GM19395 (cell line): Measurements from ENCODE around the gene ASPHD2.
"Not testable (repeated sequence)": the region's sequence is repeated elsewhere in the genome, so short reads cannot be mapped to it uniquely, and the experiment has no call there.

ENCODE experiments used
- ATAC-seq: cut with Tn5 transposase; IDR thresholded peaks from one replicate; pipeline ENCODE4 v1.9.1; 2021; ENCODE audit warnings: mild to moderate bottlenecking, moderate library complexity; ENCODE audit not compliant: unreplicated experiment

The ASPHD2 gene

DNA sequence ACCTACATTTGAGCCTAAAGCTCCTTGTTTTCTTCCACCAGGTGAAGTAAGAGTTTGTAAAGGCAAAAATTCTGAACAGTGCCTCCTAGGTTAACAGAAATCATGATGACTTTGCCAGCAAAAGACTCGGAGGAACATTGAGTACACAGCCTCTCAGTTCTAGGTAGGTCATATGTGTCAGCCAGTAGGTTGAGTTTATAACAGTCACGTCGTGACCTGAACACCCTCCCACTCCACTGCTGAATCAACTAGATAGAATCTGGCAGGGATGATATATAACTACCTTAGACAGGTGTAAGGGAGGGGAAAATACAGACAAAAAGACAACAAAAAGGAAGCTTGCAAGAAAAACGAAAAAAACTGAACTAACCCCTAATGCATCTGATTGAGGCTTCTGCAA, 12.8 kb upstream of the ASPHD2 start:
- ATAC-seq = no peak

DNA sequence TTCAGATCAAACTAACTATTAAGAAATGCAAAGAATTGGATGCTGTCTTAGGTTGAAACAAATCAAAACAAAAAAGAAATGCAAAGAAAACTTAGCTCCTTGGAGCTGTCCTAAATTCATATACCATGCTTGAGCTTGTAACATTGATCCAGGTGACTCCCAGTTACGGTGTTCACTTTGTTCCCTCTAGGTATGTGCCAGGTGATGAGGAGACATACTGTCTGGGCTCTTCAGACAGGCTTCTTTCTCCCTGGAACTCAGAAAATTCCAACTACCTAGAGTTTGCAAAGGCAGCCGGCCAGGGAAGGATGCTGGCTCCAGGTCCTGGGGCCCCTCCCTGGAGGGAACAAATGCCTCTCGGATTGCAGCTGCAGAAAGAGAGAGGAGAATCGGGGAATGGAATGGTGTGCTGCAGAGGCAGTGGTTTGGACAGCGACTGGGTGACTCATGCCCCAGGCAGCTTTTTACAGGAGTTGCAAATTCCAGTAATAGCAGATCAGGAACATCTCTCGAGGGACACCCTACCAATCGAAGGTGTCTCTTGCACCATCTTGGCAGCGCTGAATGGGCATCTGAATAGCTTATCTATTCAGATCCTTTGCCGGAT, 12.3 kb upstream of the ASPHD2 start:
- no peak for ATAC-seq

DNA sequence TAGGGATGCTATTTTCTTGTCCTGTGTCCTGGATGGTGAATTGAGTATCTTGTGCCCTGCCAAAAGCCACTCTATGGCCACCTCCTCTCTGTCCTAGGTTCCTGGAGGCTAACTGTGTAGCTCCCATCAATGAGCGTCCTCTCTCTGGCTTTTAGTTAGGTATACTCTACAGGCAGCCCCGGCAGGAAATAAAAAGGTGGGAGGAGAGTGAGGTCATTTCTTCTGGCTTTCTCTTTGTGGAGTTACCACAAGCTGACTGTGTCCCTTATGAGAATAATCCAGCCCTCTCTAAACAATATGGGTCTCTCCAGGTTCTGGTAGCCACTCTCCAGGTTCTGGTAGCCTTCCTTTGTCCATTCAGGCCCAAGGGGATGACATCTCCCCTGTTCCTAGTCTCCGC, 11.7 kb upstream of the ASPHD2 start:
- ATAC-seq = no peak

DNA sequence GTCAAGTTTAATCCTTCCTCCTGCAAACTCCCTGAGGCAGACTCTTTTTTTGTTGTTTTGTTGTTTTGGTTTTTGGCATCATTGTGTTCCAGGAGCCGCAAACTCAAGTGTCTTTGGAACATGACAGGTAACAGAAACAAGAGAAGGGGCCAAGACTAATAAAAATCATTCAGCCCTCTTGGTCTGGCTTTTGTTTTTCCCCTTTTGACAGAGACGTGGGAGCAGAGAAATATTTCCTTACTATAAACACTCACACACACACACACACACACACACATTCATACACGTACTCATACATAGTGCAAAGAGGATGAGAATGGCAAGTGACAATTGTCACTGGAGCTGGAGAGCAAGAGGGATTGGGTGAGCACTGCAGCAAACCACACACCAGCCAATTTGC, 10.4 kb upstream of the ASPHD2 start:
- no peak for ATAC-seq

DNA sequence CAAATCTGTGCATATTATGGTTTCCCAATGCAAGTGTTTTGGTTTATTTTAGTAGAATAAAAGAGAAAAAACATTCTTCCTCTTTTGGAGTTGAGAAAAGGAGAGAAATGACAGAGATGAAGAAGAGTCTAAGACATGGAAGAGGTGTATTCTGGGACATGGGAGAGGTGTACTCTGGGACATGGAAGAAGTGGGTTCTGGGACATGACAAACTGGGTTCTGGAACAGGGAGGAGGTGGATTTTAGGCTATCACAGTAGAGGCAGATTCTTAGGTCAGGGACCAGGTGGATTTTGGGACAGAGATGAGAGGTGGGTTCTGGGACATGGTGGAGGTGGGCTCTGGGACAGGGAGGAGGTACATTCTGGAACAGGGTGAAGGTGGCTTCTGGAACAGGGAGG, 2.1 kb upstream of the ASPHD2 start:
- ATAC-seq = no peak

DNA sequence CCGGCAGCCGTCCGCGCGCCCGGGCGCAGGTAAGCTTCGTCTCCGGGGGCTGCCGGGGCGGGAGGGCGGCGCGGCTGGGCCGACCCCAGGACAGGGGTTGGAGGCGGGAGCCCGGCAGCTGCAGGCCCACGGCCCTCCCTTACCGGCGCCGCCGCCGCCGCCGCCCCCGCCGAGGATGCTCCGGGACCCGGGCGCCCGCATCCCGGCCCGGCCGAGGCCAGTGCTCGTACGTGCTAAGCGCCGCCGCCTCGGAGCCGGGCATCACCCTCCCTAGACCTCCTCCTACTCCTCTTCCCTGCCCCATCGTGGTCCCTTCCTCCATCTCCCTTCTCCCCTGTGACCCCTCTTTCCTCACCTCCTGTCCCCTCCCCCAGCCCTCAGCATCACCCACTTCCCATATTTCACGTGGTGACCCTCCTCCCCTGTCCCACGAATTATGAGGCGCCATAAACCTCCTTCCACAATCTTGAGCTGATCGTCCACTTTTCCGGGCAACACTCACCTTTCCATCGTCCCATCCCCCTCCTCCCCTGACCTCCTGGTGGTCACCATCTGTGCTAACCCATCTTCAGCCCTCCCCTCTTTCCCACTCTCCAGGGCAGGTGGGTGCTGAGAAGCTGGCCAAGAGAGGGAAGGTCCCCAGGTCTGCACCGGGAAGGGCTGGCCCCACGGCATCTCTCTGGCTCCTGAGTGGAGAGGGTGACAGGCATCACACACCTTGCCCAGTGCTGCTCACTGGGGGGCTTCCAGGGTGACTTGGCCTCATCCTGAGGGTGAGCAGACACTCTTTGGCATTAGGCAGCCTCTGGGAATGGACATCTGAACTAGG, 612 bp downstream of the ASPHD2 start:
- ATAC-seq = no peak

DNA sequence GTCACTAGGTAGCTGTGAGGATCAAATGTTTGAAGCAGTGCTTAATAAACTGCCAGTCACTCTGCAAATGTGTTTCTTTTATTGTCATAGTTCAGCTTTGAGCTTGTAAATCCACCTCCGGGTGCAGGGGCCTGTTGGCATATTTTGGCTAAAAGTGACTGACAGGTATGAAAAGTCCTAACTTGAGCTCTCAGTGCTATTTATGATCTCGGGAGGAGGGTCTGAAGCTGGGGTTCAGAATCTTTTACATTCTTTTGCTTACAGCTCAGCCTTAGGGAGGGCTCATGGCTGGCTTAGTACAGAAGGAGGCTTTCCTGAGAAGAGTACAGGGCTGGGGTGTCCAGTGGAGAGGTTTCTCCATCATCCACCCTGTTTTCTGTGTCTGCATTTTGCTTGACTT, 1.5 kb downstream of the ASPHD2 start:
- no peak for ATAC-seq

DNA sequence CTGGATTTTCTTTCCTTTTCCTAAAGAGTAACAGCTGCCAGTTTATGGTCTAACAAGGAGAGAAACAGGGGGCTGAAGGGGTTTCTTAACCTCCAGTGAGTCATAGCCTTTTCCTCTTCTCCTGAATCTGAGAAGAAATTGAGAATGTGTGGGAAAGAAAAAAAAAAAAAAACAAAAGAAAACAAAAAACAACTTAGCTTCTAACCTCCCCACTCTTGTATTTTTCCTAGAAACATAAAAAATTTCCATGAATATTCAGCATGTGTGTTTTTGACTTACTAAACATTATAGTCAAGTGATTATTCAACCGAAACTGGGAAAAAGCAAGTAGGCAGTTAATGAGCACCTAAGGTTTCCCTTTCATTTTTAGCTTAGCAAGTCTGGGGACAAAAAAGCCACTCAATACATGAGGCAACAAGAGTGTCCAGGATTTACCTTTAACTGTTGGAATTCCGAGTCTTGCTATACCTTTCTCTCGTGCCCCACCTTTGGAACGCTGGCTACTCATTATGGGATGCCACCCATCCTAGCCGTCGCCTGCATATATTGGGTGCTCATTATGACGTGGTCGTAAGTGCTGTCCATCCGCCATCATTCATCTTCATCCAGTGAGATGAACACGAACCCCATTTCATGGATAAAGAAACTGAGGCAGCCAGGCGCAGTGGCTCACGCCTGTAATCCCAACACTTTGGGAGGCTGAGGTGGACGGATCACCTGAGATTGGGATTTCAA, 2.4 kb downstream of the ASPHD2 start:
- ATAC-seq = no peak

DNA sequence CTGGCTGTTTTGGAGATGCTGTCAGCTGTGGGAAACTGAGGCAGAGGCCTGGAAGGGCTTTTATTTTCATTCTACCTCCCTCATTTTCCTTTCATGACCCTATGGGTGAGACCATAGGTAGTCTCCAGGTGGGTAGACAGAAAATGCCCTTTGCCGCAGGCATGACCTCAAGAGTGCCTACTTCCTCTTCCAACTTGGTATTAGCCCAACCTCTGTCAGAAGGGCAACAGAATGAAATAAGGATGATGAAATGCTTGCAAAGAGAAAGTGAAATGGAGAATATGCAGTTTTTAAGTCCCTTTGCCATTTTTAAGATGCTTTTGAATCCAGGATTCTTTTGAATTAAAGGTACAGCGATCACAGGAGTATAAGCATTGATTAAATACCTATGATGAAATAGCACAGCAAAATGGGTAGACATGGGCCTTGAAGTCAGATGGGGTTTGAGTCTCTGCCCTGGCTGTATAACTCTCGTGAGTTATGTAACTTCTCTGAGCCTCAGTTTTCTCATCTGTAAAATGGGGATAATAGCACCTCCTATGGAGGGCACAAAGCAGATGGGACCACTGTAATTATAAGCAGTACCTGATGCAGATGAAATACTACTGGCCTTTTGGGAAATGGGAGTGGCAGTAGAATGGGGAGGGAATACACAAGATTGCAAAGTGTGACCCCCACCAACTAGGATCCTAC, 3.7 kb downstream of the ASPHD2 start:
- ATAC-seq = no peak

DNA sequence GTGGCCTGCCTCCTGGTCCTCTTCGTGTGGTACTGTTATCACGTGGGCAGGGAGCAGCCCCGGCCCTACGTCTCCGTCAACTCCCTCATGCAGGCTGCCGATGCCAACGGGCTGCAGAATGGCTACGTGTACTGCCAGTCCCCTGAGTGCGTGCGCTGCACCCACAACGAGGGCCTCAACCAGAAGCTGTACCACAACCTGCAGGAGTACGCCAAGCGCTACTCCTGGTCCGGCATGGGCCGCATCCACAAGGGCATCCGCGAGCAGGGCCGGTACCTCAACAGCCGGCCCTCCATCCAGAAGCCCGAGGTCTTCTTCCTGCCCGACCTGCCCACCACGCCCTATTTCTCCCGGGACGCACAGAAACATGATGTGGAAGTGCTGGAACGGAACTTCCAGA, 4.7 kb downstream of the ASPHD2 start:
- no peak for ATAC-seq

DNA sequence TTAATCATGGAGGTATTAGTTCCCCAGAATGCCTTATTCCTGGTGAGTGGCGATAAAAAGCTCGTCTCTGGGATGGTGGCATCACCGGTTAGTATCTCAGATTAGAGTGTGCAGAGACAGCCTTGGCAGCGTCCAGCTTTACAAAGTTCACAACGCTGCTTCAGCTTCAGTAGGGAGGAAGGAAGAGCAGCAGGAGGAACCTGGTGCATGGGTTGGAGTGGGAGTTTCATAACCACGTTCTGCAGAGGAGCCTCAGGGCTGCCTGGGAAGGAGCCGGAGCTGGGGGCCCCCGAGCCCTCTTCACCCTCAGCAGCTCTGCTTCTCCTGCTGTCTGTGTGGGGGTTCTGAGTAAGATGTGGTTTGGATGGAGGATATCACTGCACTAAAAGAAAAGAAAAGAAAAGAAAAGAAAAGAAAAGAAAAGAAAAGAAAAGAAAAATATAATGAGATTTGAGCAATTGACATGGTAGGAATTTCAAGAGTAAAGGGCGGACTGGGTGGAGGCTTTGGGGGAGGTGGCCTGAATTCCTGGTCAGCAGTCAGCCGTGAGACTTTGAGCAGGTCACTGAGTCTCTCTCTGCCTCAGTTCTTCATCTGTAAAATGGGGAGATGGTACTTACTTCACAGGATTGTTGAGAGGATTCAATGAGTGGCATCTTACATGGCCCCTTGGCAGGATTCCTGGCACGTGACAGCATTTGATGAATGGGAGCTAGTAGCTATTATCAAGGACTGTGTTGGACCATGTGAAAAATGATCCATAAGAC, 6.5 kb downstream of the ASPHD2 start:
- ATAC-seq = no peak

DNA sequence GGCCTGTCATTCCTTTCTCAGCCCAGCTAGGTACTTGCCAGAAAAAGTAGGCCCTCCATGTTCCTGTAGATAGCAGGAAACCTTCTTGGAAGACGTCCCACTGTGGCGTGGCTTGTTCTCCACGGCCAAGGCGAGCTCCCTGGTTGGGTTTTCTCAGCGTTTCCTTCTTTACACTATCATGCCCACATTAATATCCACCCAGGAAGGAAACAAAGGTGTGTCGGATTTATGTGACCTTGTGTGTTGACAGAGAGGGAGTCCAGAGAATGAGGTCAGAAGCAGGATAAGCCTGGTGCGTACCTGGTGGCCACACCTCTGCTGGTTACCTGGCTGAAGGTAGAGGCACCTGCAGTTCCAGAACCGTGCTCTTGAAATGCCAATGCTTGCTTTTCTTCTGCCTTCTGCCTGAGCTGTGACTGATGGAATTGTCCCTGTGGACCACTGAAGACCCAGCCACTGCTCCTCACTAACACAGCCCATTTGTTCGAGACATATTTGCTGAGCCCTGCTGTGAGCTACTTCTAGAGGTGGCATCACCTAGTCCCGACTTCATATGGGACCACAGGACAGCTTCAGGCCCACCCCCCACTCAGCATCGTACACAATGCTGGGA, 7.9 kb downstream of the ASPHD2 start:
- no peak for ATAC-seq

DNA sequence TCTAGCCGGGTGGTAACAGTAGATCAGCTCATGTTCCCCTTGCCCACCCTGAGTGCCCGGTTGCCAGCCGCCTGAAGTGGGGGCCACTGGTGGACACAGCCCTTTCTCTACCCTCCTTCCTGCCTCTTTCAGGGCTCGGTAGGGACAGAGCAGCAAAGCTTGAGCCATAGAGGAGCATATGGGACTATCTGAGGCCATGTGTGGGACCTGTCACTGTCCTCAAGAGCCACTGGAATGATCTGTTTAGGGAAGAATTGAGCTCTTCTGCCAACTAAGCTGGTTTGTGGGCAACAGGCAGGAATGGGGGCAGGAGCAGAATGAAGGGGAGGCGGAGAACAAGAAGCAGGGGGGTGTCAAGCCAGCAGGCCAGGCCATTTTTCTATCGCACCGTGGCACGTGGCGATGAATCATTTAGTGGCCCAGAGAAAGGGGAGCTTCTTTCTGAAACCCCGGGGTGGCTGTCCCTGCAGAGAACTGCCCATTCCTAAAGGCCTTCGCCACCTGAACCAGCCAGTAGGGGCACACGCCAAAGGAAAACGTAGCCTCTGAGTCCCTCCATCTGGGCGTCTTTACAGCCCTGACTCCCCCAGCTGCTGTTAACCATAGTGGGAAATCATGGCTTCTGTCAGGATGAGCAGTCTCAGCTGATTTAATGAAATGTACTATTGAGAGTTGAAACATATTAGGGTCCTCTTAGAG, 8.8 kb downstream of the ASPHD2 start:
- no peak for ATAC-seq

DNA sequence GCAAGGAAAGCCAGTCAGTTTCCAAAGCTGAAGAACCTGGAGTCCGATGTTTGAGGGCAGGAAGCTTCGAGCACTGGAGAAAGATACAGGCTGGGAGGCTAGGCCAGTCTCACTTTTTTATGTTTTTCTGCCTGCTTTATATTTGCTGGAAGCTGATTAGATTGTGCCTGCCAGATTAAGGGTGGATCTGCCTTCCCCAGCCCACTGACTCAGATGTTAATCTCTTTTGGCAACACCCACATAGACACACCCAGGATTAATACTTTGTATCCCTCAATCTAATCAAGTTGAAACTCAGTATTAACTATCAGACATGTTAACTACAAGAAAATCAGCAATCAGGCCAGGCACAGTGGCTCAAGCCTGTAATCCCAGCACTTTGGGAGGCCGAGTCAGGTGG, 9.7 kb downstream of the ASPHD2 start:
- ATAC-seq = not testable (repeated sequence)

DNA sequence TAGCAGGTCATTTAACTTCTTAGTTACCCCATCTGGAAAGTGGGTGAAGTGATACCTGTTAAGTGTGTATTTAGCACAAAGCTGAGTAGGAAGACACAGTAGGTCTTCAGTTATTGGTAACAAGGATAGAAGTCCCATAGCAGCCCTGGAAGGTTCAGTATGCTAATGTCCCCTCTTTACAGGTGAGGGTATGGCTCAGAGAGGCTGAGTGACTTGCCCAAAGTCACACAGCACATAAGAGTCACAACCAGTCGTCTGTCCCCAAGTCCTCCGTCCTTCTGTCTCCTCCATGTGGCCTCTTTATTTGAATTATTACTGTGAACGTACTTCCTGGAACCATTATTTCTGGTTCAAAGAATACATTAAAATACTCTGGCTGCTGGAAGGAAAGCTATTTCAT, 10.5 kb downstream of the ASPHD2 start:
- no peak for ATAC-seq

DNA sequence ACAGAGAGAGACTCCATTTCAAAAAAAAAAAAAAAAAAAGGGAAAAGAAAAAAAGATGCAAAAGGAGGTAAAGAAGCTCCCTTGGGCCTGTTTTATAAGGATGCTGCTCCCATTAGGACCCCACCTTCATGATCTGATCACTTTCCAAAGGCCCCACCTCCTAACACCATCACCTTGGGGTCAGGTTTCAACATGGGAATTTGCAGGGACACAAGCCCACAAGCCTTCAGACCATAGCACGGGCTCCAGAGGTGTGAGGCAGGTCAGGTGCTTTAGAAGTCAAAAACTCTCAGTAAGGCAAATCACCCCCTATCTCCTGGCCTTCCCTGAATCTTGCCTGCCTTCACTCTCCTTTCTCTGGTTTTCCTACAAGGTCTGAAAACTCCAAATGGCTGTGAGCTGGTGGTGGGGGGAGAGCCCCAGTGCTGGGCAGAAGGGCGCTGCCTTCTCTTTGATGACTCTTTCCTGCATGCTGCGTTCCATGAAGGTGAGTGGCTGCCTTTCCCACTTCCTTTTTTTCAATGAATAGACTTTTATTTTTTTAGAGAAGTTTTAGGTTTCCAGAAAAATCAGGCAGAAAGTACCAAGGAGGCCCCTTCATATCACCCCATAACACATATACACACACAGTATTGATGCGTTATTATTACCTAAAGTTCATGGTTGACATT, 13.2 kb downstream of the ASPHD2 start:
- no peak for ATAC-seq

DNA sequence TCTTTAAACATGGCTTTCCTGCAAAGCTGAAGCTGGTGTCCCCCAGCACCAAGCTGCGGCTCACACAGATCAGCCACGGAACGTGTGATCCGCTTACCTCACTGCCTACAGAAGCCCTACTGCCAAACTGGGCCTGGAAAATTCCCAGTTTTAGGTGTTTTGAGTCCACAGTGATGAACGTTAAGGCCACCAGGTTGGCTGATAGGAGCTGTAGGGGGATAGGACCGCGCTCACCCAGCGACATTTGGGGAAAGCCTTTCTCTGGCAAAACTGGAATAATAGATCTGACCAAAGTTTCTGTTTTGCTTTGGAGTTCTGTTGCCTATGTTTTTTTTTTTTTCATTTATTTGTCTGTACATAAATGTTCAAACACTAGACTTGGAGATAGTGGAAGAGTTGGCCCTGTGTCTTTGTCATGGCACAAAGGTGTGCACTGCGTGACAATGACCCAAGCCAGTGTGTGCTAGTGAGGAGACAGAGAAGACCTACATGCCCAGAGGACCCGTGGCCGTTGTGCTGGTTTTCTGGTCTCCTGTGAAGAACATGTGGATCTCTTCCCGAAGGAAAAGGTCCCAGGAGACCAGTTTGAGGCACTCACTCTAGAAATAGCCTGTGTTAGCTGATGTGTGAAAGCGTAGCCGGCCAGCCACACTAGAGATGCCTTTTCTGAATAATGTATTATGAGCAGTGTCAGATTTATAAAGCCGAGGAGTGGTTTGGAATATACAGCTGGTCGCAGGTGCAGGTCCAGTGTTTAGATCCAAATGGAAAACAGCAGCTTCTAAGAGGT, 15.0 kb downstream of the ASPHD2 start:
- no peak for ATAC-seq

DNA sequence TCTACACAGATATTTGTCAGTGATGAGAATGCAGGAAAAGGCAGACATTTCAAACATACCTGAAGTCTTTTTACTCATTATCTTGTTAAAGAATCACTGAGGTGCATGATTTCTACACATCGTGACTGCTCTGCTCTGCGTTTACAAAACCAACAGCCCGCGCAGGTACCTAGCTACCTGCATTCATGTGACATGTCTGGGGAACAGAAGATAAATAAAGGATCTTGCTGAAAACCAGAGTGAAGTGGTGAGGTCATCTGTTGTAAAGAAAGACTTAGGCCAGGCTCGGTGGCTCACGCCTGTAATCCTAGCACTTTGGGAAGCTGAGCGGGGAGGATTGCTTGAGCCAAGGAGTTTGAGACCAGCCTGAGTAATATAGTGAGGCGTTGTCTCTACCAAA, 15.7 kb downstream of the ASPHD2 start:
- ATAC-seq = no peak
